IPS-NIHi7 (cell line): ENCODE measurements around the gene HACD4.

Experiments used
- DNase-seq: peaks from one replicate; pipeline ENCODE4 v3.0.0; 2012; ENCODE audit warnings: mixed read lengths; ENCODE audit errors: extremely low spot score

Gene HACD4

GRCh38 chr9:21031091-21031807 lies at the start of gene HACD4:
Gene HACD4 (minus strand): TSS chr9:21031640. CDS start chr9:21031590, 50 bp downstream.
- DNase-seq = peak; percentile 83

- DNase-seq = no peak
Observed at GRCh38 chr9:21080793-21081192, 49.4 kb upstream of the HACD4 start.

- DNase-seq = peak; percentile 18
Observed at GRCh38 chr9:21078702-21079101, 47.3 kb upstream of the HACD4 start.

- no peak for DNase-seq
Observed at GRCh38 chr9:21077781-21078180, 46.3 kb upstream of the HACD4 start, which contains the start of gene IFNB1. Gene IFNB1 (minus strand): TSS chr9:21077942. CDS start chr9:21077869, 73 bp downstream.

- peak; percentile 15 for DNase-seq
Observed at GRCh38 chr9:21075484-21075883, 44.0 kb upstream of the HACD4 start.

- no peak for DNase-seq
Observed at GRCh38 chr9:21070906-21071305, 39.5 kb upstream of the HACD4 start.

GRCh38 chr9:21070171-21070571 lies 38.7 kb upstream of the HACD4 start:
- peak; percentile 32 for DNase-seq

GRCh38 chr9:21060919-21061561 lies 29.6 kb upstream of the HACD4 start:
- DNase-seq = no peak

- no peak for DNase-seq
Observed at GRCh38 chr9:21056931-21057330, 25.5 kb upstream of the HACD4 start.

GRCh38 chr9:21053851-21054250 lies 22.4 kb upstream of the HACD4 start:
- no peak for DNase-seq

GRCh38 chr9:21047281-21047691 lies 15.8 kb upstream of the HACD4 start:
- no peak for DNase-seq

GRCh38 chr9:21043841-21044240 lies 12.4 kb upstream of the HACD4 start:
- DNase-seq = no peak

- no peak for DNase-seq
Observed at GRCh38 chr9:21042466-21042865, 11.0 kb upstream of the HACD4 start.

- DNase-seq = no peak
Observed at GRCh38 chr9:21039302-21039701, 7.9 kb upstream of the HACD4 start.

GRCh38 chr9:21037278-21037677 lies 5.8 kb upstream of the HACD4 start:
- DNase-seq = no peak

GRCh38 chr9:21031808-21032183 lies 356 bp upstream of the HACD4 start:
- no peak for DNase-seq

- DNase-seq = peak; percentile 38
Observed at GRCh38 chr9:21030389-21031035, 928 bp downstream of the HACD4 start.

- DNase-seq = no peak
Observed at GRCh38 chr9:21029661-21030060, 1.8 kb downstream of the HACD4 start.

GRCh38 chr9:21028466-21028865 lies 3.0 kb downstream of the HACD4 start:
- no peak for DNase-seq

- no peak for DNase-seq
Observed at GRCh38 chr9:21027295-21027694, 4.1 kb downstream of the HACD4 start.

GRCh38 chr9:21023861-21024260 lies 7.6 kb downstream of the HACD4 start:
- DNase-seq = no peak

- DNase-seq = no peak
Observed at GRCh38 chr9:21018177-21018576, 13.3 kb downstream of the HACD4 start.
